ENCODE data around the gene ECPAS. TPM values are rescaled to one million over a fixed set of nuclear protein-coding genes. Genes with fewer than 3 reads are reported as not detected.

The ECPAS gene
- total RNA-seq, 6 experiments from 2014 or later = 36.8 to 52.8 (median 41.1) TPM

DNA sequence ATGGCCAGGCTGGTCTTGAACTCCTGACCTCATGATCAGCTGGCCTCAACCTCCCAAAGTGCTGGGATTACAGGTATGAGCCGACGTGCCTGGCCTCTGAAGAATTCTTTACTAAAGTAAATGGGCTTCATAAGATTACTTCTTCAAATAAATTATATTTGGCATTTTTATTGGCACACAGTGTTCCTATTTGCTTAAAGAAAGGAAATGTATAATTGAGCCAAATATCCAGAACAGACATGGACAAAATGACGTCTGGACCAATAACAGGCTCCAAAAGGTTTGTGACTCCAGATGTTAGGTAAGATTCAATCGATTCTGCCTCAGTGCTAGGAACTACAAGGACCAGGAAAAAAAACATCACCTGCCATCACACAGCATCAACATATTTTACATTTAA is 40.7 kb downstream of the ECPAS start:
- intact Hi-C loops (cut with DNase I) = no loop called here
- ATAC-seq (no peak), DNase-seq (no peak)
- Histone ChIP-seq H3K27ac (no peak overlapping the region), H3K4me1 (no peaks in the 10 kb centered on the region), H3K9me3 (no peaks in the 10 kb centered on the region), H3K36me3 (peaks cover 6 to 45% (median 17%) of the 10 kb centered on the region in 4 donors), H3K4me3 (no peak overlapping the region), H3K27me3 (no peaks in the 10 kb centered on the region)
- WGBS (ENCODE audit: insufficient coverage, low coverage, low lambda C conversion rate, missing lambda C conversion rate) = 92% methylated on average over 4 of the region's 4 CpGs
- TF ChIP-seq POLR2A (IDR thresholded peaks at IDR 0.05) = no peak
- TF ChIP-seq, protein P1, sequence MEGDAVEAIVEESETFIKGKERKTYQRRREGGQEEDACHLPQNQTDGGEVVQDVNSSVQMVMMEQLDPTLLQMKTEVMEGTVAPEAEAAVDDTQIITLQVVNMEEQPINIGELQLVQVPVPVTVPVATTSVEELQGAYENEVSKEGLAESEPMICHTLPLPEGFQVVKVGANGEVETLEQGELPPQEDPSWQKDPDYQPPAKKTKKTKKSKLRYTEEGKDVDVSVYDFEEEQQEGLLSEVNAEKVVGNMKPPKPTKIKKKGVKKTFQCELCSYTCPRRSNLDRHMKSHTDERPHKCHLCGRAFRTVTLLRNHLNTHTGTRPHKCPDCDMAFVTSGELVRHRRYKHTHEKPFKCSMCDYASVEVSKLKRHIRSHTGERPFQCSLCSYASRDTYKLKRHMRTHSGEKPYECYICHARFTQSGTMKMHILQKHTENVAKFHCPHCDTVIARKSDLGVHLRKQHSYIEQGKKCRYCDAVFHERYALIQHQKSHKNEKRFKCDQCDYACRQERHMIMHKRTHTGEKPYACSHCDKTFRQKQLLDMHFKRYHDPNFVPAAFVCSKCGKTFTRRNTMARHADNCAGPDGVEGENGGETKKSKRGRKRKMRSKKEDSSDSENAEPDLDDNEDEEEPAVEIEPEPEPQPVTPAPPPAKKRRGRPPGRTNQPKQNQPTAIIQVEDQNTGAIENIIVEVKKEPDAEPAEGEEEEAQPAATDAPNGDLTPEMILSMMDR (IDR thresholded peaks at IDR 0.05) = no peak

DNA sequence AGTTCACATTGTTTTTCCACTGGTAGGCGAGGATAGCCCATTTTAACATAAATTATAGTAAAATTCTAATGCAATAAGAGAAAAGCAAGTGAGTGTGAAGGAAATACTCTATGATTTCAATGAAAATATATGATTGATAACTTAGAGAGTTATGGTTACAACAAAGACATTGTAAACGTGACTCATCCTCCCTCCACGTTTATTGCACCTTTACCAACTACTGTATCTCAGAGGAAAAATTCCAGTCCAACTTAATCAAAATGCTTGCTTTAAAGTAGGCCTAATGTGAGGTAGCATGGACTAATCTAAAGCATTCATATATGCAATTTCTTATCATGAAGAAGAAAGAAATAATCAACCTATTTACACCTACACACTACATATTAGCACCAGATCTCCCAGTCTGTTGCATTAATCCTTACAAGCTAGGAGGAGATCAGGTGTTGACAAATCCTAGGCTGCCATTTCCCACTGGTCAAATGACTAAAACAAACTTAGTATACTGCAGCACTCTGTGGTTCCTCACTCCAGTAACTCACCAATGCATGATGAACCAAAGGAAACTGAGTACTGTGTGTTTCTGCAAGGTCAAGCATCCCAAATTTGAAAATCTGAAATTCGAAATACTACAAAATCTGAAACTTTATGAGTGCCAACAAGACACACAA is 41.7 kb downstream of the ECPAS start:
- Histone ChIP-seq H3K36me3 (peaks cover 6 to 53% (median 18%) of the 10 kb centered on the region in 4 donors), H3K4me3 (no peak overlapping the region), H3K9me3 (no peaks in the 10 kb centered on the region), H3K27me3 (no peaks in the 10 kb centered on the region), H3K27ac (no peak overlapping the region), H3K4me1 (no peaks in the 10 kb centered on the region)
- TF ChIP-seq POLR2A (IDR thresholded peaks at IDR 0.05) = no peak
- TF ChIP-seq, protein P1 (IDR thresholded peaks at IDR 0.05) = no peak
- intact Hi-C loops (cut with DNase I) = no loop called here
- DNase-seq (no peak), ATAC-seq (no peak)
- 91% methylated on average over 3 of the region's 4 CpGs for WGBS (ENCODE audit: insufficient coverage, low coverage, low lambda C conversion rate, missing lambda C conversion rate)

DNA sequence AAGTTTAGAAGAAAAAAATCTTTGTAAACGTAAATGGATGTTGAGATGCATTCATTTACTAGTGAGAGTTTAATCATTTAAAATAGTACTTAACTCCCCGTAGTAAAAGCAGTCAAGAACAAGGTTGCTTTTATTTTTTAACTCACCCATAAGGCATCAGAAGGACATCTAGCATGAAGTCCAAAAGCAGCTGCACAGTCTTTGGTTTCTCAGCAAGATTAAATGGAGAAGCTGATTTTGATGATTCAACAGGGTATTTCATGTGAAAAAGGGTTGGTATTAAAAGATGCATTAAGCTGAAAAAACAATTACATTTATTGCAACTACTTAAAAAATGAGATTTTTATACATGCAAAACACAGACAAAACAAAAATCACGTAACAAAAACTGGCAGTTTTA is 44.0 kb downstream of the ECPAS start:
- no peaks in the 10 kb centered on the region for H3K9me3 ChIP-seq
- H3K4me3 ChIP-seq = no peak overlapping the region
- H3K36me3 ChIP-seq = peaks cover 6 to 63% (median 18%) of the 10 kb centered on the region in 4 donors
- H3K4me1 ChIP-seq = no peaks in the 10 kb centered on the region
- no peaks in the 10 kb centered on the region for H3K27me3 ChIP-seq
- no peak overlapping the region for H3K27ac ChIP-seq
- WGBS (ENCODE audit: insufficient coverage, low coverage, low lambda C conversion rate, missing lambda C conversion rate) = 90% methylated on average over 3 of the region's 3 CpGs
- no peak for TF ChIP-seq POLR2A (IDR thresholded peaks at IDR 0.05)
- TF ChIP-seq, protein P1 (IDR thresholded peaks at IDR 0.05) = no peak
- DNase-seq = no peak
- no peak for ATAC-seq
- intact Hi-C loops (cut with DNase I) = no loop called here

DNA sequence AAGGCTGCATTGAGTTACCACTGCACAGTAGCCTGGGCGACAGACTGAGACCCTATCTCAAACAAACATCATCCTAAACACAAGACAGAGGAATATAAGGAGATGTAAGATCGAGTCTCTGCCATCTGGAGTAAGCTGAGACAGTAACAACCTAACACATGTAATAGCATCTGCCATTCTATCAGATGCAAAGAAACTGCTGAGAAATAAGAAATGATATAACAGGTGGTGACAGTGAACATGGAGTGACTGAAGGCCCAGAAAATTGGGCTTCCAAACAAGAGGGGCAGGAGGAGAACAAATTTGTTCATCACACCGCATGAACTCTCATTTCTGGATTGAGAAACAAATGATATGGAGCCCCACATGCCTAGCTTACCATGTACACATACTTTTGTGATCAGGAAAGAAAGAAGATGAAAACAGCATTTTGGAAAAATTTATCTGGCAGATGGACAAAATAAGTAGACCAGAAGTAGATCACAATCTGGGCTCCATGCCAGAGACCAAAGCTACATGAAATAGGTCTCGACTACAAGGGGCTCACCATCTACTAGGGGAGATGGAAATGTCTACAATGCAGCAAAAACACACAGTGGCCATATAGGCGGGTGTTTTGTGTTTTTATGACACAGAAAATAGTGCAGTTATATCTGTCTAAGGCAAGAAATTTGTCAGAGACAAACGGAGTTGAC is 45.5 kb downstream of the ECPAS start:
- no peak for ATAC-seq

More for the DNA sequence above, 45.5 kb downstream of the ECPAS start:
- intact Hi-C loops (cut with DNase I) = no loop called here
- no peak for DNase-seq
- no peaks in the 10 kb centered on the region for H3K27me3 ChIP-seq
- no peaks in the 10 kb centered on the region for H3K9me3 ChIP-seq
- H3K36me3 ChIP-seq = peaks cover 6 to 57% (median 14%) of the 10 kb centered on the region in 4 donors
- H3K27ac ChIP-seq = no peak overlapping the region
- H3K4me1 ChIP-seq = no peaks in the 10 kb centered on the region
- TF ChIP-seq POLR2A (IDR thresholded peaks at IDR 0.05) = no peak
- TF ChIP-seq, protein P1 (IDR thresholded peaks at IDR 0.05) = no peak
- H3K4me3 ChIP-seq = no peak overlapping the region
- 93% methylated on average over 6 of the region's 6 CpGs for WGBS (ENCODE audit: insufficient coverage, low coverage, low lambda C conversion rate, missing lambda C conversion rate)
